ENCODE measurements around the gene SYS1.

SYS1 gene

GRCh38 chr20:45359406-45360148 lies 3.4 kb upstream of the SYS1 start:
- ATAC-seq: no peak
- TF ChIP-seq ZNF8 (CRISPR knock-in tag; IDR thresholded peaks at IDR 0.05) (no peak), TSHZ2 (CRISPR knock-in tag; IDR thresholded peaks at IDR 0.05) (no peak), ESRRG (CRISPR knock-in tag; IDR thresholded peaks at IDR 0.05) (no peak), ZNF565 (CRISPR knock-in tag; conservative IDR thresholded peaks at IDR 0.05; ENCODE audit: low read depth) (no peak), CSDC2 (CRISPR knock-in tag; IDR thresholded peaks at IDR 0.05) (no peak), ZFP3 (CRISPR knock-in tag; IDR thresholded peaks at IDR 0.05) (no peak), PPARA (CRISPR knock-in tag; IDR thresholded peaks at IDR 0.05; ENCODE audit: borderline replicate concordance) (no peak)

- ATAC-seq: no peak
- no peak for TF ChIP-seq ZNF565 (CRISPR knock-in tag; conservative IDR thresholded peaks at IDR 0.05; ENCODE audit: low read depth)
- no peak for TF ChIP-seq CREB5 (CRISPR knock-in tag; IDR thresholded peaks at IDR 0.05; ENCODE audit: low read depth)
- no peak for TF ChIP-seq GLIS3 (CRISPR knock-in tag; IDR thresholded peaks at IDR 0.05)
- no peak for TF ChIP-seq ZFP30 (CRISPR knock-in tag; IDR thresholded peaks at IDR 0.05)
- no peak for TF ChIP-seq TCF4 (CRISPR knock-in tag; IDR thresholded peaks at IDR 0.05; ENCODE audit: borderline replicate concordance)
- no peak for TF ChIP-seq ESRRG (CRISPR knock-in tag; IDR thresholded peaks at IDR 0.05)
- no peak for TF ChIP-seq BACH2 (CRISPR knock-in tag; IDR thresholded peaks at IDR 0.05; ENCODE audit: borderline replicate concordance)
- TF ChIP-seq TSHZ2 (CRISPR knock-in tag; IDR thresholded peaks at IDR 0.05): no peak
- no peak for TF ChIP-seq PPARA (CRISPR knock-in tag; IDR thresholded peaks at IDR 0.05; ENCODE audit: borderline replicate concordance)
- TF ChIP-seq CSRNP3 (CRISPR knock-in tag; IDR thresholded peaks at IDR 0.05): no peak
- no peak for TF ChIP-seq OSR1 (CRISPR knock-in tag; IDR thresholded peaks at IDR 0.05)
- TF ChIP-seq SNAI2 (CRISPR knock-in tag; IDR thresholded peaks at IDR 0.05): no peak
- TF ChIP-seq ZNF8 (CRISPR knock-in tag; IDR thresholded peaks at IDR 0.05): no peak
- TF ChIP-seq ARNTL (CRISPR knock-in tag; IDR thresholded peaks at IDR 0.05; ENCODE audit: borderline replicate concordance, low read depth): no peak
- no peak for TF ChIP-seq PATZ1 (CRISPR knock-in tag; IDR thresholded peaks at IDR 0.05; ENCODE audit: borderline replicate concordance)
- no peak for TF ChIP-seq ISL1 (CRISPR knock-in tag; IDR thresholded peaks at IDR 0.05)
- no peak for TF ChIP-seq TOX (CRISPR knock-in tag; IDR thresholded peaks at IDR 0.05; ENCODE audit: borderline replicate concordance)
- TF ChIP-seq ZFP3 (CRISPR knock-in tag; IDR thresholded peaks at IDR 0.05): no peak
- TF ChIP-seq CSDC2 (CRISPR knock-in tag; IDR thresholded peaks at IDR 0.05): no peak
- TF ChIP-seq RARB (CRISPR knock-in tag; IDR thresholded peaks at IDR 0.05): no peak
These were observed 1.2 kb upstream of the SYS1 start for GRCh38 chr20:45361793-45362192.

All from SK-N-SH treated with all-trans-retinoic acid at 6 μM for 48 hours (cell line).